Measurements from ENCODE around the gene ADARB1. TPM values are rescaled to one million over a fixed set of nuclear protein-coding genes. Genes with fewer than 3 reads are reported as not detected.

ADARB1 gene
- total RNA-seq, 1 donor: 11.8 TPM

GRCh38 chr21:45187646-45188045 lies 113.3 kb downstream of the ADARB1 start:
- DNase-seq (ENCODE audit: low read depth in 2 of 3, low spot score in 2 of 3): peak in 1 of 3 donors; percentile 38

- peak in 1 of 3 donors; percentile 20 for DNase-seq (ENCODE audit: low read depth in 2 of 3, low spot score in 2 of 3)
These were observed 115.6 kb downstream of the ADARB1 start for GRCh38 chr21:45190013-45190412.

GRCh38 chr21:45192332-45192731 lies 118.0 kb downstream of the ADARB1 start:
- DNase-seq (ENCODE audit: low read depth in 2 of 3, low spot score in 2 of 3): no peak

GRCh38 chr21:45196620-45197019 lies 122.2 kb downstream of the ADARB1 start:
- no peak for DNase-seq (ENCODE audit: low read depth in 2 of 3, low spot score in 2 of 3)

DNA sequence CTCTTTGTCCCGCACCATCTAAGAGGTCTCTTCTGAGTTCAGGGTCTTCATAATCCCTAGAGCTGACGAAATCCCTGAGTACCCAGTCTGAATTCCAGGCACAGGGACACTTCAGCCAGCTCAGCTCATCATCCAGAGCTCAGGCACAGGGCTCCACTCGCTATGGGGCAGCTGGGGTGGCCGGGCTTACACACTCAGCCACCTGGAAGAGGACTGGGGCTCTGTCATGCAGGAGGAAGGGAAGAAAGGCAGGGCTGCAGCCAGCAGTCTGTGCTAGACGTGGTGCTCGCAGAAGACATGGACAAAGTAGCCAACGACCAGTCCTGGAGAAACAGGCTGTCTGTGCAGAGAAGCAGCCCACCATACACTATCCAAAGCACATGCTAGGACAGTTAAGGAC lies 124.8 kb downstream of the ADARB1 start:
- DNase-seq (ENCODE audit: low read depth in 2 of 3, low spot score in 2 of 3): no peak

DNA sequence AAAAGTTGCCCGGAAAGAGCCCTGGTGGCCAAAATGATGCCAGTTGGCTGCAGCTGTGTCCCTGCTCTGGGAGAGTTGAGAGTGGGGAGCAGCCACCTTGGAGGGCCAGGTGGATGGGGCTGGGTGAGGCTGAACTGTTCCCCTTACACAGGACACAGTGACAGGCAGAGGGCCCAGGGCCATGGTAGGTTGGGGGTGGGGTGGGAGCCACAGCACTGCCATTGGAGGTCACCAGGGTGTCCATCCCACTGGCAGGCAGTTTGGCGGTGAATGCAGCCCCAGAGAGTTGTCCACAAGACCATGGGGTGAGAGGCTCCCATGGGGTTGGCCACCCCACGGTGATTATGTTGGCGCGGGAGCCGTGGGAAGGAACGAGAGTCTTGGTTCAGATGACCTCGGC lies 125.7 kb downstream of the ADARB1 start:
- no peak for DNase-seq (ENCODE audit: low read depth in 2 of 3, low spot score in 2 of 3)

DNA sequence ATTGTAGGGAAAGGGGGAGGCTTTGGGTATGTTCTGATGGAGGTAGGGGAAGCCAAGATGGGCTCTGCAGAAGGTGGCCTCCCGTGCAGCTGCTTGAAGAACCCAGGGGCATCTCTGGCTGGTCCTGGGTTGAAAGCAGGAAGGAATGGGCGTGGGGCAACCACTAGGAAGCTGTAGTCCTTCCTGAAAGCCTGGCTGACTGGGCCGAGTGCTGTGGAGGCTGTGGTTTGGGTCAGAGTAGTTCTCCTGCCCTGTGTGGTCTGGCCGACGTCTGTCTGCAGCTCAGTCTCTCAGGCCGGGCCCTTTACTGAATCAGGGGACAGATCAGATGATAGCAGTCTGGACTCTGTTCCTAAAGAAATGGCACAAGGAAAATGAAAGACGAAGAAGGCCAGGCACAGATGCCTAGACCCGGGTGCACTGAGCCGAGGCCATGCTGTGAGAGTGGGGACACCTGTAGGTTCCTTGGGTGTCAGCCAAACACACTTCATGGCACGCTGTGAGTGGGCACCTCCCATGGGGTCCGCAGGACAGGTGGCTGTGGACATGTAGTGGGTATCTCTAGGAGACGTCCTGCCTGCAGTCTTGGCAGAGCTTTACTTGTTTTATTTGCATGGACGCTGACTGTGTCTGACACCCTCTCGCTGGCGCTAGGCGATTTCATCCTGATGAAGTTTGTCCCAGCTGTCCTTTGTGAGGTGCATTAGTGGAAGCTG lies 126.4 kb downstream of the ADARB1 start:
- DNase-seq (ENCODE audit: low read depth in 2 of 3, low spot score in 2 of 3): peak in 2 of 3 donors; percentile 14 to 38

DNA sequence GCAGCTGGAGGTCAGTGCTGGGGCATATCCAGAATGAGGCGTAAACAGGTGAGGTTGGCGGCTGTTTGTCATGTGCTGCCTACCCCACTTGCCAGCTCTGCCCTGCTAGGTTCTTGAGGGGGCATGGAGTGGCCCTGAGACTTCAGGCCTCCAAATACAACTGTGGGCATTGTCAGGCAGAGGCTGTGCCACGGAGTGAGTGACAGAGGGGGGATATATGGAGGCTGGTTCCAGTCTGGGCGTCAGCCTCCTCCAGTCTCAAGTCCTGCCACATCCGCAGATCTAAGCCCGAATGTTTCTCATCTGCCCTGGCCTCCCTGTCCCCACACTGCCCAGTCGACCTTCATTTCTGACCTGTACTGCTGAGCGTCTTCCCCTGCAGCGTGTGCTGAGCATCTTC lies 128.0 kb downstream of the ADARB1 start:
- no peak for DNase-seq (ENCODE audit: low read depth in 2 of 3, low spot score in 2 of 3)

- DNase-seq (ENCODE audit: low read depth in 2 of 3, low spot score in 2 of 3): no peak
These were observed 128.5 kb downstream of the ADARB1 start for GRCh38 chr21:45202889-45203288.

DNA sequence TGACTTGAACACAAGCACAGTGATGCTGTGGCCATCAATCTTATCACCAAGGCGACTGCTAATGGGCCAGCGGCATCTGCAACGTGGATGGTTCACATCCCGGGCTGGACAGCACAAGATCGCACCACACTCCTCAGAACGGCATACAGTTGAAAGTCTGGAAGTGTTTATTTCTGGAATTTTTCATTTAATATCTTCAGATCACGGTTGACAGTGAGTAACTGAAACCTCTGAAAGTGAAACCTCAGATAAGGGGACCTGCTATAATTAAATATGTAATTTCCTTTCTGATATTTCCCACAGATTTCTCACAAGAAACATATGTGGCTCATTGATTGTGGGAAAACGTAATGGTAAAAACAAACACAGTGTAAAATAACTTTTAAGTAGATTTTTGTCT lies 129.6 kb downstream of the ADARB1 start:
- no peak for DNase-seq (ENCODE audit: low read depth in 2 of 3, low spot score in 2 of 3)

- DNase-seq (ENCODE audit: low read depth in 2 of 3, low spot score in 2 of 3): no peak
These were observed 130.0 kb downstream of the ADARB1 start for GRCh38 chr21:45204395-45204794.

DNA sequence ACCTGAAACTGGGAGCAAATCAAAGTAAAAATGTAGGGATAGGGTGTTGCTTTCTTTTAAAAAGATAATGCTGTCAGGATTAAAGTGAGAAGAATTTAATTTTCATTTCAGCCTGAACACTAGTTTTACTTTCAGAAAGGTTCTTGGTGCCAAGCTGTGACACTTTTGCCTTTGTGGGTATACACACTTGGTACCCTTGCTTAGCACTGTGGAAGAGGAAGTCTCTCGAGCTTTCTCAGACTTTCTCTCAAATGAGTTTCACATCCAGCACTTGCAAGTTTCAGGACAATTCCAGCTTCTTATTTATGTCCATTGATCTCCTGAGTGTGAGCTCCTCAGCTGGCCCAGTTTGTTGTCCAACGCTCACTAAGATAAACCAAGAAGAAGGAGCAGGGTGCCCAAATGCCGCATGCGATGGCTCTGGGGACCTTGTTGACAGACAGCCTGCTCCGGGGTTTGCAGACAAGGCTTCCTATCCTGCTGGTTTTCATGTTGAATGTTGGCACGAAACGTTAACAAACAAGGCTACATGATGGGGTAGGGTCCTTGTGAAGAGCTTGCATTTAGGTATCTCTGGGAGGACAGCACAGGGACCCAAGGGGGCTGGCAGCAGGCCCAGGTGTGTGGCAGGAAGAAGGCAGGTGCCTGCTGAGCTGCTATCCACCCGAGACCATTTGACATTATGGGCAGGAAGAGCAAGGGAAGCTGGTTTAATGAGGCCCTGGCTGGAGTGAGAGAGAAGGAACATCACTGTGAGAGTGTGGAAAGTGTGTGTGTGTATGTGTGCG lies 133.7 kb downstream of the ADARB1 start:
- no peak for DNase-seq (ENCODE audit: low read depth in 2 of 3, low spot score in 2 of 3)

- no peak for DNase-seq (ENCODE audit: low read depth in 2 of 3, low spot score in 2 of 3)
These were observed 134.2 kb downstream of the ADARB1 start for GRCh38 chr21:45208627-45208951.

- DNase-seq (ENCODE audit: low read depth in 2 of 3, low spot score in 2 of 3): no peak
These were observed 134.7 kb downstream of the ADARB1 start for GRCh38 chr21:45209046-45209445.

GRCh38 chr21:45209685-45210284 lies 135.4 kb downstream of the ADARB1 start:
- peak in 1 of 3 donors; percentile 51 for DNase-seq (ENCODE audit: low read depth in 2 of 3, low spot score in 2 of 3)

DNA sequence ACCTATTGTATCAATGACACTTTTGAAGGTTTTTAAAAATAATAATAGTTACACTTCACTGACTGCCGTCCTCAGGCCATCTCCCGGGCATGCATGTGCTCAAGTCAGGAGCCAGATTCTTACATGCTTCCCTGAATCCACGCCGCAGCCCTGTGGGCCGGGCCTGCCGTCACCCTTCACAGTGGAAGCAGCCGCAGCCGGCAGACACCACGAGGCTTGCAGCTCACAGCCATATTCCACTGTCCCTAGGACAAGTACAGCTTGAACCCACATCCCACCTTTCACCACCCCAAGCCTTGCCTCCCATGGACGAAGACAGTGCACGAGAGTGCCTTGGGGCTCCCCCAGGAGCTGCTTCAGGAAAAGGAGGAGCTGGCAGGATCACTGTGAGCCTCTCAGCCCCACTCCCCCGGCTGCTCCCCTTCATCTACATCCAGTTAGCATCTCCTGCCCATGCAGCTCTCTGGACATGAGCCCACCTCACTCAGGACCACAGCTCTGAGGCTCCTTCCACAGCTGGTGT lies 136.1 kb downstream of the ADARB1 start:
- no peak for DNase-seq (ENCODE audit: low read depth in 2 of 3, low spot score in 2 of 3)

DNA sequence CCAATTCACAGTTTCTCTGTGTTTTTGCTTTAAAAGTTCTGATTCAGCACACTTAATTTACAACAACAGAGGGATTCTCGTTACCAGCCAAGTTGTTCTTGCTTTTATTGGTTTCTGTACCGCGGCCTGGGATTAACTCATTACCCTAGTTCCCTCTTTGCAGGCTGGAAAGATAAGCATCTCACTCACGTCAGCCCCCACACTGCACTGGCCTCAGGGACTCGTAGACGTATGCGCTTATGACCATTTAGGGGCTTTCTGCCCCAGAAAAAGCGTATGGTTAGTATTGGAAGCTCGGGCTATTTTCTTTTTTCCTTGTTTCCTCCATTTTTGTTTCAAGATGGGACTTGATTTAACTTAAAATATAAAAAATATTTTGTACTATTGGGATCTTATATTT lies 137.3 kb downstream of the ADARB1 start:
- peak in 1 of 3 donors; percentile 36 for DNase-seq (ENCODE audit: low read depth in 2 of 3, low spot score in 2 of 3)

- DNase-seq (ENCODE audit: low read depth in 2 of 3, low spot score in 2 of 3): no peak
These were observed 139.0 kb downstream of the ADARB1 start for GRCh38 chr21:45213392-45213791.

DNA sequence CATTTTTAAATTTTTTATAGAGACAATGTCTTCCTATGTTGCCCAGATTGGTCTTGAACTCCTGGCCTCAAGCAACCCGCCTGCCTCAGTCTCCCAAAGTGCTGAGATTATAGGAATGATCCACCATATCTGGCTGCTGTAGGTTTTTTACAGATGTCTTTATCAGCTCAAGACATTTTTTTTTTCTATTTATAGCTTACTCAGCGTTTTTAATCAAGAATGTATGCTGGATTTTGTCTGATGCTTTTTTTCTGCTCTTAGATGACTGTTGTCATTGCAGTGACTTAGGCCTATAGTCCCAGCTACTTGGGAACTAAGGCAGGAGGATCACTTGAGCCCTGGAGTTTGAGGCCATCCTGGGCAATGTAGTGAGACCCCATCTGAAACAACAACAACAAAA lies 140.8 kb downstream of the ADARB1 start:
- no peak for DNase-seq (ENCODE audit: low read depth in 2 of 3, low spot score in 2 of 3)

- DNase-seq (ENCODE audit: low read depth in 2 of 3, low spot score in 2 of 3): no peak
These were observed 142.6 kb downstream of the ADARB1 start for GRCh38 chr21:45217010-45217409.

DNA sequence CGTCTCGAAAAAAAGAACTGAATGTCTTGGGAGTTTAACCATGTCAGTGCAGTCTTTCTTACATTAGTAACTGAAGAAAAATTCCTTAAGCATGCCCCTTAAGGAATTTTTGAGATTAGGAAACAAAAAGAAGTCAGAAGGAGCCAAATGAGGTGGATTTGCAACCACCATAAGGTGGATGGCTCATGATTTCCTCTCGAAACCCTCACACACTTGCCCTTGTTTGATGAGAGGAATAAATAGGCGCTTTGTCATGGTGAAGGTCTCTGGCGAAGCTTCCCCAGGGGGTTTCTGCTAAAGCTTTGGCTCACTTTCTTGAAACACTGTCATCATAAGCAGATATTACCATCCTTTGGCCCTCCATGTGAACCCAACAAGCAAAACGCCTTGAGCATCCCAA lies 145.1 kb downstream of the ADARB1 start:
- DNase-seq (ENCODE audit: low read depth in 2 of 3, low spot score in 2 of 3): no peak

GRCh38 chr21:45220071-45220481 lies 145.7 kb downstream of the ADARB1 start:
- no peak for DNase-seq (ENCODE audit: low read depth in 2 of 3, low spot score in 2 of 3)

Measured in hematopoietic multipotent progenitor cell (in vitro differentiated cells).